ENCODE data around the gene GOLGA6L7.
"Not testable (repeated sequence)": the region's sequence is repeated elsewhere in the genome, so short reads cannot be mapped to it uniquely, and the experiment has no call there.

The GOLGA6L7 gene, protein sequence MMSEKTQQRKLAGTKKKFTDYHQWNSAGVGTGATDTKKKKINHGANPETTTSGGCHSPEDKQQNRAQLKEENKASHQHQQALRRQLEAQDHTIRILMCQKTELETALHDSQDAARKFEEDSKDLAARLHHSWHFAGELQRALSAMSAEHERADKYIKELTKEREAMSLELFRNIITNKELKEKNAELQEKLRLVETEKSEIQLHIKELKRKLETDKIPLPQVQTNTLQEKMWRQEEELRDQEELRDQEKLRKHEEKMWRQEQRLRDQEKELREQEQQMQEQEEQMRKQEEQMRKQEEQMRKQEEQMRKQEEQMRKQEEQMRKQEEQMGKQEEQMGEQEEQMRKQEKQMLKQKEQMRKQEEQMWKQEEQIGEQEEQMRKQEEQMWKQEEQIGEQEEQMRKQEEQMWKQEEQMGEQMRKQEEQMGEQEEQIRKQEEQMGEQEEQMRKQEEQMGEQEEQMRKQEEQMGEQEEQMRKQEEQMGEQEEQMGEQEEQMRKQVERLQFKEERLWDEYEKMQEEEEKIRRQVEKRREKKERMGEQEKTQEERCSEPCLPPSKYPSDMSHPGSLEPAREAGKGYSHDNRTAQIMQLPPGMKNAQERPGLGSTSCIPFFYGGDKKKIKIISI

DNA sequence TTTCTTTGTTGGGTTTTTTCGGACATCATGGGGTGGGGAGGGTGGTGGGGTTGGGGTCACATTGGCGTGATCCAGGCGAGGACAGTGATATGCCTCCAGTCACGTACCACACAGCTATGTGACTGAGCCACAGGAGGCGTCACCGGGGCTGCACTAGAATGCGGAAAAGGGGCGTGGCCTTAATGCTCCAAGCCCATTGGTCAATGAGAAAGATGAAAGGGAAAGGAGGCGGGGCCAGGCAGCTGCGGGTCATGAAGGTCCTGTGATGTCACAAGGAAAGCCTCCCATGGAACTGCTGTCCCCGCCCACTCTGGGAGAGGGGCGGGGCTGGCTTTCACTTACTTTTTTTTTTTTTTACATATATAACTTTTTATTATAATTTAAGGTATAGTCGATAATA is at the start of gene GOLGA6L7:
TSS of gene GOLGA6L7 (minus strand) at position 124 of the 400 bp plus-strand sequence. CDS start at position 29, 95 bp downstream.
- not testable (repeated sequence) for DNase-seq

DNA sequence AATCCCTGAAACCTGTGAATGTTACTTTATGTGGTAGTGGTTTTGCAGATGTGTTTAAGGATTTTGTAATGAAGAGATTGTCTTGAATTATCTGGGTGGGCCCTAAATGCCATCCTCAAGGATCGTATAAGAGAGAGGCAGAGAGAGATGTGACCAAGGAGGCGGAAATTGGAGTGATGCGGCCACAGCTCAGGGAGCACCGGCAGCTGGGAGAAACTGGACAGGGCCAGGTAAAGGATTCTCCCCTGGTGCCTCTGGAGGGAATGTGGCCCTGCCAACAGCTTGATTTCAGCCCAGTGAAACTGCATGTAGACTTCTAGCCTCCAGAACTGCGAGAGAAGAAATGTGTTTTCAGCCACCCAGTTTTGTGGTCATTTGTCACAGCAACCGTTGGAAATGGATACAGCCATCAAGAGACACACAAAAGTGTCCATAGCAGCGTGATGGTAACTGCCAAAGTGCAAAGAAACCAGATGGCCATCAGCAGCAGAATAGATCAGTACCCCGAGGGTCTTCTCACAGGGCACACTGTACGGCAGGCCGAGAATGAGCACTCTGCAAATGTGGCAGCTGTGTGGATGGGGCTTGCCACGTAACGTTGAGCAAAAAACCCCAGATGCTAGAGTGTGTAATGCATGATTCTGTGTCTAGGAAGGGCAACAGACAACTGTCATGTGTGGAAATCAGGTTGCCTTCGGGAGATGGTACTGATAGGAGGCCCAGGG is 49.6 kb upstream of the GOLGA6L7 start:
- DNase-seq: no peak

DNA sequence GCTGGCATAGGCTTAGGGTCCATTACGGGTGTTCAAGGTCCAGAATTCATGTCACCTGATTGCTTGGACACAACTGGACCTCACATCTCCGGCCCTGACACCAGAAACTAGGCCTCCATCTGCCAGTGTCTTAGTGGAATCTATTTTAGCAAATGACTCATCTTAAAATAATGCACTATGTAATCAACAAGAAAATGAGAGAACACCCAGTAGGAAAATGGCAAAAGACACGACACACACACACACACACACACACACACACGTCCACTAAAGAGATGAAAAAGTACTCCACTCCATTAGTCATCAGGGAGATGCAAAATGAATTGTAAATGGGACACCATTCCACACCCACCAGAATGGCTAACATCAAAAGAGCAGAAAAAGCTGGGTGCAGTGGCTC is 48.5 kb upstream of the GOLGA6L7 start:
- DNase-seq: no peak

DNA sequence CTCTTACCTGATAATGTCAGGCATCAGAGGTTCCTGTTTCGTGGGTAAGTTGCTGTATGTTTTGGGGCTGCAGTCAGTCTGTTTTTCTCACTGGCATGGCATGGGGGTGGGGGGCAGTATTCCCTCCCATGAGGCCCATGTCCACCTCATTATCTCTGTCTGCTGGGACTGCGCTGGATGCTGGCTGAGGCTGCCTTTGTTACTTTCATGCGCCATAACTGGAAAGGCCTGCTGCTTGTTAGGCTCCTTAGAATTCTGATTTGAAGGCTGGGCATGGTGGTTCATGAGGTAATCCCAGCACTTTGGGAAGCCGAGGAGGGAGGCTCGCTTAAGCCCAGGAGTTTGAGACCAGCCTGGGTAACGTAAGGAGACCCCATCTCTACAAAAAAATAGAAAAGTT is 47.1 kb upstream of the GOLGA6L7 start:
- no peak for DNase-seq

DNA sequence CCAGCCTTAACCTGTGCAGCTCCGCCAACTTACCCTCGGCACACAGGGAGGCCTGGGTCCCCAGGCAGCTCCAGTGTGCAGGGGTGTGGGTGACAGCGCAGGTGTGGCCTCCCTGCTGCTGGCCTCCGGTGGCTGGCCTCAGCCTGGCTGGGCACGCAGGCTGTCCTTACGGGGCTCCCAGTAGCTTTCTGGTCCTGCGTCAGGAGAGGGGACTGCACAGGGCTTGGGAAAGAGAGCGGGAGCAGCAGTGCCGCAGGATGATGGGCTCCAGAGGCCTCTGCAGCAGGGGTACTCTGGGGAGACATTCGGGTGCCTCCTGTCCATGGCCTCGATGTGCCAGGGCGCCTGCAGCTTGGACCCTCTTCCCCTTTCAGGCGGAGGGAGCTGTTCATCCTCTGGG is 46.7 kb upstream of the GOLGA6L7 start:
- DNase-seq: no peak

DNA sequence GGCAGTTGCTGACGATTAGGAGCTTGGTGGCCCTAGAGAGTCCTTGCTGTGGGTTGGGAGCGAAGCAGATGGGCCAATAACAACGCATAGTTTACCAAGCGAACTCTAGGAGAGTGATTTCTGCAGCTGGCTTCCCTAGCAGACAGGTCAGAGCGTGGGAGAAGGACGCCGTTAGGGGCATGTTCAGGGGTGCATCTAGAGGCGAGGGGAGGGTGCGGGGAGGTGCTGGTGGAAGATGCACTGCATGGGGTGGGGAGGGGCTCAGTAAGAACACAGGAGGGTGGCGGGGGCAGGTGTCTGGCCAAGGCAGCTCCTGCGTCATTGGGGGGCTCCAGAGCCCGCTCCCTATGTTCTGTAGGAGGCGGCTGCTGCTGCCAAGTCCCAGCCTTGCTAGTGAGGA is 46.2 kb upstream of the GOLGA6L7 start:
- no peak for DNase-seq

DNA sequence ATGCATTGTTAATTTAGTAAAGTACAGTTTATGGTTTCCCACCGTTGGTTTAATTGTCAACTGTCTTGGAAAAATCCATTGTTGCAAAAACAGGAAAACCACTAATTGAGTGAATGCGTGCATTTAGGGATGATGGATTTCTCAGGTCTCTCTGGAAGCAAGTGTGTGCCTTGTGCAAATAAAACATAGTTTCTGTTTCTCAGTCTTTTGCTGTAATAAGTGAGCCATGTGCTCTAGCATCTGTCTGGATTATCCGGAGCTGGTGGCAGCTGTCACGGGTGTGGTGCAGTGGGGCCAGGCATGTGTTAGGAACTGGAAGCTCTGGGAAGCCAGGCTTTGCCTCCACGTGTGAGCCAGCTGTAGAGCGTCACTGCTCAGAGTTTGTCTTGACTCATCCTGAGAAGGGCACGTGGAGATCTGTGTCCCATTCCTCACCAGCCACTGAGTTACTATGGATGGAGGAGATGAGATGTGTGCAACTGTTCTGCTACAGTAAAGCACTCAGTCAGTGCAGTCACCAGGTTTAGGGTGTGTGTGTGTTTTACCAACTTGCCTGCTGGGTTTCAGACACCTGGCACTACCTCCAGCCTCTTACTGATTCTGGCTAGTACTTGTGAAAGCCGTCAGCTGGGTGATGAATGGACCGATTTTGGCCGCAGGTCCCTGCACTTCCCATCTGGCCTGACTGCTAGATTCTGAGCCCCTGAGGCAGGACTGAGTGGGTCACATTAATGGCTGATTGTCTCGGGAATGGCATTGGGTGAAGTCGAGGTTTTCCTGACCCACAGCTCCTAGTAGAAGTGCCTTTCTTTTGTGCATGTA is 44.6 kb upstream of the GOLGA6L7 start:
- no peak for DNase-seq

DNA sequence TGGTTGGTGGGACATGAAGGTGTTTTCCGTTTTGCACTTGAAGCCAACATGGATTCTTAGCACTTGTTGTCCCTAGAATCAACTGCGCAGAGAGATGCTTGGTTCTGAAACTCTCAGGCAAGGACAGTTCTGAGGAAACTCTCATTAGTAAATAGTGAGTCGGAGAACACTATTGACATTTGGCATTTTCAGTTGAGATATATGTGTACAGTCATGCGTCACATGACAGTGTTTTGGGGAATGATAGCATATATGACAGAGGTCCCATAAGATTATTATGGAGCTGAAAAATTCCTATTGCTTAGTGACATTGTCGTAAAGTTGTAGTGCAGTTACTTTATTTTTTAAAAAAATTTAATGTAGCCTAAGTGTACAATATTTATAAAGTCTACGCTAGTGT is 43.1 kb upstream of the GOLGA6L7 start:
- no peak for DNase-seq

DNA sequence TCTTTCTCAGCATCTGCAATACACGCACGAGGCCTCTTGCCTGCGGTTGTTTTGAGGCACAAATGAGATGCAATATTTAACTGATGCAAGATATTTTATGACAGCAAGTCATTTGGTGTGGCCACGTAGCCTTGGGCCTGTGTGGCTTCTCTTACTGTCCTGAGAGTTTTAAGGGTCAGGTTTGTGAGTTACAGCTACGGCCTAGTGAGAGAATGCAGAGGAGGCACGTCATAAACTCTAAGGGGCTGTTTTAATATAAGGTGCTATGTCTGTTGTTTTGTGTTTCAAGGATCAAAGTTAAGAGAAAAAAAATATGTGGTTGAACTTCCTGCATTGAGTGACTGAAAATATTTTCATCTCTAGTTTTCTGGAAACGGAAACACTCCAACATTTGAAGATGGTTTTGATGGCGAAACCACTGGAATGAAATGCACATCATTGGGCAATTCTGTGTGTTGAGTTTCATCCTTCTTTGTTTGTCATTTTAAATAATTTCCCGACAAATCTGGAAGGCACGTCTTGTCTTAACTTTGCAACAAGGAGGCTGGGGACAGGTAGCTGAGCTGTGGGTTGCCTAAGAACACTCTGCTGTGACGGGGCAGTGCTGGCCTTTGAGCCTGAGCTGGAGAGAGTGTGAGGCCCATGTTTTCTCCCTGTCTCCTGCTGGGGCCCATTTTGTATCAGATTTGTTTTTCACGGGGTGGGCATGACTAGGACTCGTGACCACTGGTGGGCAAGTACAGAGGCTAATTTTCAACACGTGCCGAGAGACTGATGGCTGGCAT is 42.5 kb upstream of the GOLGA6L7 start:
- no peak for DNase-seq

DNA sequence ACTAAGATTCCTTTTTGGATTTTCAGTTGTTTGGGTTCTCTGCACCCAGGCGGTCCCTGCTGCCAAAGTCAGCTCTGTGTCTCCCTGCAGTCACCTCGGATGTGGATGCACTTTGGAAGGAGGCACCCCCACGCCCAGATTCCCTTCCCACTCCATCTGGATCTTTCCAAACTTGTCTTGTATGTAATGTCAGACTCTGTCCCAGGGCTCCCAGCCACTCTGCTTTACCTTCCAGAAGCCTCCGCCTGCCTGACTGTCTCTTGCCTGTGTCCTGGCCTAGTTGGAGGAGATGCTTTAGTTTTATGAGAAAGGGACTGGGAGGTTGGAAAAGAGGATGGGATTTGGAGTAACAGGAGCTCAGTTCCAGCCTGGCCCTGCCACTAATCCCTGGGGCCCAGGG is 41.8 kb upstream of the GOLGA6L7 start:
- not testable (repeated sequence) for DNase-seq

DNA sequence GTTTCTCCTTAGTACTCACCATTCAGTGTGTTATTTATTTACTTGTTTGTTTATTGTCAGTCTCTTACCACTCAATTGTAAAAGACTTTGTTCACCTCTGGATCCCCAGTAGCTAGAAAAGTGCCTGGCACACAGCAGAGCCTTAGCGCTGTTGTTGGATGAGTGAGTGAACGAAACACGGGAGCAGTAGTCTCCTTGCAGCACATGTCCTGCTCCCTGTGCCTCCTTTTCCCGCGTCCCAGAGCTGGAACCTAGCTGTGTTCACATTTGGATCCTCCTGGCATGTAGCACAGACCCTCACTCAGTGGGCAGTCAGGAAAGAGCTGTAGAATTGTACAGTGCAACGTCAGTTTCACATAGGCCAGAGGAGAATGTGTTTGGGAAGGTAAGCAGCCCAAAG is 41.4 kb upstream of the GOLGA6L7 start:
- not testable (repeated sequence) for DNase-seq

DNA sequence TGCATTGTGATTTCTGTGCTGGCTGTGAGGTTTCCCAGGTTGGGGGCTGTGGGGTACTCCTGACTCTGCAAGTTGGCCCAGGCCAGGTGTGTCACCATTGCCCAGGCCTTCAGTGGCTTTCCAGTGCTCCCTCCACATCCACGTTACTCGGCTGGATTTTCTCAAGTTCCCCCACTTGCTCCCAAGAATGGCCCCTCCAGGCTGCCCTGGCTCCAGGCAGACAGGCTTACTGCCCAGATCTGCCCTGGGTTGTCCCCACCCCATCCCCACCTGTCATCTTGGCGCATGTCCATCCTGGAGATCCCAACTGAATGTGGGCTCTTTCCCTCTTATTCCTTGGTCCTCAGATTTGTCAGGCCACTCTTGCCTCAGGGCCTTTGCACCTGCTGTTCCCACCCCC is 40.9 kb upstream of the GOLGA6L7 start:
- no peak for DNase-seq

DNA sequence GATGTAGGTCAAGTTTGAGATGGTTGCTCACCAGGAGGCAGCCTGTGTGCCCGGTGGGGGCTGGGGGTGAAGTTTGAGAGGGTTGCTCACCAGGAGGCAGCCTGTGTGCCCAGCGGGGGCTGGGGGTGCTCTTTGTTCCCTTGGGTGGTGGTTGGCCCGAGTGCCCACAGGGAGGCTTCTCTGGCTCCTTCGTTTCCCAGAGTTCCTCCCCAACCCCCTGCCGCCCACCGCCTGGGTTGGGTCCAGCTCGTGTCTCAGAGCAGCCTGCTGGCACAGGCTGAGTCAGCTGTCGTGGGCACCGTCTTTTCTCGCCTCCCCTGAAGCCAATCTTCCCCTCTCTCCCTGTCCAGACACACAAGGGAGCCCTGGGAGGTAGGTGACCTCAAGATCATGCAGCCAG is 40.5 kb upstream of the GOLGA6L7 start:
- no peak for DNase-seq

DNA sequence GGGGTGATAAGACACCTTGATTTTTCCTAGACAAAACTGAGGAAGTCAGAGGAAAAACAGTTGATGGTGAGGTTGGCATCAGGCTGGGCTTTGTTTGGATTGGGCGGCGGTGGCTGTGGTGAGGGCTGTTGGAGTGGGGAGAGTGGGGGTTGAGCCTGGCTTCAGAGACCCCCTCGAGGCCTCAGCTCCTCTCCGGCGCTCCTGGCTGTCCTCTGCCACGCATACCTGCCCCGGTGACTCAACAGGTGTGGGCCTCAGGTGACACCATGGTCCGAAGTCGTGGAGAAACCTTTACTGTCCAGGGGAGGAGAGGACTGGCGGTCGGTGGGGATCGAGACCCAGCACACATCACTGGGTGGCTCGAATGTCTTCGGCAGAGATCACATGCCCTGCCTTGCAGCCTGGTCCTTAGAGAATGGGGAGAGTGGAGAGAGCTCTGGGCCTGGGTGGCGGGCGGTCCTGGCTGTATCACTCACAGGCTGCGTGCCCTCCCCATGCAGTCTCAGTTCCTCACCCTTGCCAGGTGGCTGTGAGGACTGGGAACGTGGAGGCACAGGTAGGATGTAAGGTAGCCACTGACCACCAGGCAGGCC is 40.0 kb upstream of the GOLGA6L7 start:
- no peak for DNase-seq

DNA sequence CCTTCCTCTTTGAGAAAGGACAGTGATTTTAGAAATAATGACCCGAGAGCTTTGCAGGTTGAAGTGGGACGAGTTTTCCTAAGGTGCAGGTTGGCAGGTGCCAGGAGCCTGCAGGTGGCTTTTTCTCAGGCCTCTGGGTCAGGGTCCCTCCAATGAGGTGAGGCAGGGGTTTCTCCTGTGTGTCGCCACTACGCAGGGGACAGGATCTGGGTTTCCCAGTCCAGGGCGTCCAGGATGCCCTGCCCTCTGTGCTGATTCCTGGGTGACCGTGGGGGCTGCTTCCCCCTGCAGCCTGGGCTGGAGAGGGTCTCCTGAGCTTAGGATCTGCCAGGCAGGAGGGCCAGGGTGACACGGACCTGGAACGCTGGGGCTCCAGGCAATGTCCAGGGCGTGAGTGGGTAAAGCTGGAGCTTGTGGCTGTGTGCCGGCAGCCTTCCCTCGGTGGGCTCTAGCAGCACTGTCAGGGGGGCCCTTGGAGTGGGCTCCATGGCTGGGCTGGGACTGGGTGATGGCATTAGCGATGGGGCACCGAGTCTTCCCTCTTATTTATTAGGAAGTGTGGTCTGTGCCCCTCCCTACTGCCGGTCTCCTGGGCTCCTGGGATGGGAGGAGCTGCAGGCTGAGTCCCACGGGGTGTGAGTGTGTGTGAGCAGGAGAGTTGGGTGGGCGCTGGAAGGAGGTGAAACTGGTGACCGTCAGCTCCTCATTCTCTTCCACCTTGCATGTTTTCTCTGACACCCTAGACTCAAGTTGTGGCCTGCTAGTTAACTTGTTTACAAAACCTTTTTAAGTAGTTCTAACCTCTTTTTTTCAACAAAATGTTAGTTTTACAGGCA is 39.1 kb upstream of the GOLGA6L7 start:
- no peak for DNase-seq

DNA sequence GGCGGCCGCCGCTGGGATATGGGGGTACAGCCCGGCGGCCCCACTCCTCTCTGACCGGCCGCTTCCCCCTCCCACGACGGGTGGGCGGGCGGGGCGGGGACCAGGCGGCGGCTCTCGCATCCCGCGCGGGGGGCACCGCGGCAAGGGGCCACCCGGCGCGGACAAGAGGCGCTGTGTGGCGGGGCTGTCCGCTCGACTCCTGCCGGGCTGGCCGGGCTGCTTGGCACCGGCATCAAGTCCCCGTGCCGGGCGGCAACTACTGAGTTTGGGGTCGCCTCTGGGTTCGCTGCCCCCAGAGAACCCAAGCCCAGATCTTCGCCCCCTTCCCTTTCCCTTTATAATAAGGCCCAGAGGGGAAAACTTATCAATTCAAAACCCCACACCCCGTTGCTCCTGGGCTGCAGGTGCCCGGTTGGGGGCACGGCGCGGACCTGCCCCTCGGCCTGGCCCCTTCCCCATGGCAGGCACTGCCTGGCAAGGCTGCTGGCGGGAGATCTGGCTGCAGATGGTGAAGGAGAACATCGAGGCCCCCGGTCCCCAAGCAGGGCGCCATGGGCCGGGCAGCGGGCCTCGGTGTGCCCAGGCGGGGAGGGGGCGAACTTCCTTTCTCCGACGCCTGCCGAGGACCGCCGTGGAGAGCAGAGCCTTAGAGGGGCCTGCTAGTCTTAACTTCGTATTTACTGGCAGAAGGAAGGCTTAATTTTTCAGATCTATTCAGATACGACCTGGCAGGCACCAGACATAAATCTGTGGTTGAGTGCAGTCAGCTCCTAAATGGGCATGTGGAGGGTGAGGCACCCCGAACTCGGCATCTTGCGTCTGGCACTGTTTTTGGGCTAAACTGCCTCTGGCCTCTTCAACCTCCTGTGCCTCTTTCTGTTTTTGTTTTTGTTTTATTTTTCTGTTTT is 38.2 kb upstream of the GOLGA6L7 start:
- no peak for DNase-seq

DNA sequence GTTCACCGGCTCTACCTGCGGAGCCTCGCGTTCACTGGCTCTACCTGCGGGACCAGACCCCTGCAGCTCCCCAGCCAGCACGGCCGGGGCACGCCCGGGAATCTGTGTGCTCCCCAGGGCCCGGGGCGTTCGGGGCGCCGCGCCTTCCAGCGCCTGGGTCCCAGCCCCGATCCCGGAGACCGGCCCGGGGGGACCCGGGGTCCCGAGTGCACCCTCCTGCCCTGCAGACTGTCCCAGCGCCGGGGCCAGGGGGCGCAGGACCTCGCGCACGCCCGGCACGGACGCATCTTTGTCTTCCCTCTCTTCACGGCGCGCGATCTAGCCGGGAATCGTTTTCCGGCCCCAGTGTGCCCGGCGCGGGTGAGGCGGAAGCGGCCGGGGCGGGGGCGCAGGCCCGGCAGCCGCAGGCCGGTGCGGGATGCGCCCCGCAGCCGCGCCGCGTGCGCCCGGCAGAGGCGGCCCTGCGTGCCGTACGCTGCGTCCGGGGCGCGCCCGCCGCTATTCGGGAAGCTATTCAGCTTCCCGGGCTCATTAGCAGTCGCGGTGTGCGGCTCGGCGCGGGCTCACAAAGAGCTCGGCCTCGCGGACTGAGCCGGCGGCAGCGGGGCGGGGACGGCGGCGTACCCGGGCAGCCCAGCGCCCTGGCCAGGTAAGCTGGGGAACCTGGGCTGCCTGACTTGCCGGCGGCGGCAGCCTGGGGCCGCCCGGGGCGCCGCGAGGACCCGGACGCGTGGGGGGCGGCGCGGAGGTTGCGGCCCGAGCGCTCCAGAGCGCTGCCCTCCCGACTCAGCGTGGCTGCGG is 37.4 kb upstream of the GOLGA6L7 start, which contains the start of gene APBA2:
TSS of gene APBA2 (plus strand) at position 345 of the 801 bp plus-strand sequence. CDS start 167,911 bp downstream, outside the sequence.
- DNase-seq: no peak

DNA sequence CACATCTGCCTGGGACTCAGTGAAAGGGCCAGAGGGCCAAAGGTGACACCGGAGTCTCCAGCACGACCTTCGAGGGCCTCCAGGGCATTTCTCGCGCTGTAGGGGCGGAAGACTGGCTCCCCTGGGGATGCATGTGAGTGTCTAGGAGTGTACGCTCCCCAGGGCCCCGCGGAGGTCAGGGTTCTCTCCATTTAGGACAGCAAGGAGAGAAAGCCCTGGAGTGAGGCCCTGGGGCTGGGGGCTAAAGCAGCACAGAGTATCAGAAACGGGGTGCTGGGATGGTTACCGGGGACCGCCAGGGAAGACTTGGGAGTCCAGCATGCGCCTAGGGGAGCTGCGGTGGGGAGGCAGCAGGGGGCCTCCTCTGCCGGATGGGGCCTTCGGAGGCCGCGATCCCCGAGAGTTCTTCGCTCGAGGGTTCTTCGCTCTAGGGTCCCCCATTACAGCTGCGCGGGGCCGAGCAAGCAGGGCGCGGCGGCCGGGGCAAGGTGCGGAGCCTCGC is 36.7 kb upstream of the GOLGA6L7 start:
- no peak for DNase-seq
